Renal cortex interstitium (tissue), 15 donors: ENCODE data around the gene LHX4. TPM values are rescaled to one million over a fixed set of nuclear protein-coding genes. Genes with fewer than 3 reads are reported as not detected.

Source experiments
- DNase-seq, 11 donors: peaks; one replicate each; pipeline ENCODE4 v3.0.0-alpha.2; 2013; ENCODE audit warnings: low read depth in 9 of 11, low spot score in 4 of 11; ENCODE audit errors: extremely low read depth in 1 of 11
- long read RNA-seq, 16 experiments: transcript quantifications; one replicate each; lab custom pipeline, GENCODE V29; 2026
- polyA plus RNA-seq, 3 donors: library from polyadenylated mRNA; unstranded; fragments of 120-200 nt; gene quantifications; one replicate each; pipeline ENCODE4 v1.2.1, GENCODE V29; 2013; ENCODE audit not compliant: insufficient read length in 3 of 3

LHX4 gene
- polyA plus RNA-seq: 1 to 10 TPM; 2.1 to 4.6 (median 2.2) TPM
- long read RNA-seq, donor 1: 0 reads
- long read RNA-seq, donor 2: 0 reads
- long read RNA-seq, donor 3, partial matches to known transcripts: 75 of 75 reads
- long read RNA-seq, donor 3, other reads (novel, unspliced or antisense): 0 of 75 reads
- long read RNA-seq, donor 4: 0 reads
- long read RNA-seq, donor 5: 0 reads
- long read RNA-seq, donor 6, partial matches to known transcripts: 68 of 68 reads
- long read RNA-seq, donor 6, other reads (novel, unspliced or antisense): 0 of 68 reads
- long read RNA-seq, donor 7, partial matches to known transcripts: 85 of 85 reads
- long read RNA-seq, donor 7, other reads (novel, unspliced or antisense): 0 of 85 reads
- long read RNA-seq, donor 8, partial matches to known transcripts: 101 of 101 reads
- long read RNA-seq, donor 8, other reads (novel, unspliced or antisense): 0 of 101 reads
- long read RNA-seq, donor 9: 0 reads
- long read RNA-seq, donor 10, partial matches to known transcripts: 50 of 50 reads
- long read RNA-seq, donor 10, other reads (novel, unspliced or antisense): 0 of 50 reads
- long read RNA-seq, donor 11, partial matches to known transcripts: 64 of 64 reads
- long read RNA-seq, donor 11, other reads (novel, unspliced or antisense): 0 of 64 reads
- long read RNA-seq, donor 12: 0 reads
- long read RNA-seq, donor 13, partial matches to known transcripts: 125 of 165 reads
- long read RNA-seq, donor 13, other reads (novel, unspliced or antisense): 40 of 165 reads
- long read RNA-seq, donor 14, partial matches to known transcripts: 56 of 56 reads
- long read RNA-seq, donor 14, other reads (novel, unspliced or antisense): 0 of 56 reads
- long read RNA-seq, donor 15, partial matches to known transcripts: 18 of 18 reads
- long read RNA-seq, donor 15, other reads (novel, unspliced or antisense): 0 of 18 reads
- long read RNA-seq, donor 16, partial matches to known transcripts: 170 of 170 reads
- long read RNA-seq, donor 16, other reads (novel, unspliced or antisense): 0 of 170 reads

GRCh38 chr1:180229483-180230415 is at the start of gene LHX4:
Gene LHX4, plus strand, starts transcription at chr1:180230264. Its CDS starts 266 bp downstream, at chr1:180230530.
- DNase-seq: no peak

GRCh38 chr1:180181048-180181447 is 49.0 kb upstream of the LHX4 start:
- DNase-seq: no peak

- no peak for DNase-seq
Measured at GRCh38 chr1:180181996-180182642, 47.9 kb upstream of the LHX4 start.

- DNase-seq: no peak
Measured at GRCh38 chr1:180182643-180183311, 47.3 kb upstream of the LHX4 start.

DNA sequence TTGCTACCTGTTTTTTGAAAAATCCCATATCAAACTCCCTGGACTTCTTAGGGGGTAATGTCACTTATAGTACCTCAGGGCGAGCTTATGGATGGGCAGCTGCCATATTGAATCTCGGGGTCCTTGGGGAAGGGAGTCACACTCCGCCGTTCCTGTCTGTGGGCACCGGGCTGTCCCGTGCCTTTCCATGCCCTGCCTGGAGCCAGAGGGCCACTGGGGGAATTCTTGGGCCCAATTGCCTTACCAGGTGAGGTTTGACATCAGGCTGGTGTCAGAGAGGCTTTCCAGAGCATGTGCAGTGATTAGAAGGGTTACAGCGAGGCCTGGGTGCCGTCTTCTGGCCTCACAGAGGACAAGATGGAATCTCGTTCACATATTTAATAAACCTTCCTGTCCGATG is 46.6 kb upstream of the LHX4 start:
- DNase-seq: no peak

- no peak for DNase-seq
Measured at GRCh38 chr1:180184041-180184440, 46.0 kb upstream of the LHX4 start.

- DNase-seq: no peak
Measured at GRCh38 chr1:180185281-180185680, 44.8 kb upstream of the LHX4 start.

DNA sequence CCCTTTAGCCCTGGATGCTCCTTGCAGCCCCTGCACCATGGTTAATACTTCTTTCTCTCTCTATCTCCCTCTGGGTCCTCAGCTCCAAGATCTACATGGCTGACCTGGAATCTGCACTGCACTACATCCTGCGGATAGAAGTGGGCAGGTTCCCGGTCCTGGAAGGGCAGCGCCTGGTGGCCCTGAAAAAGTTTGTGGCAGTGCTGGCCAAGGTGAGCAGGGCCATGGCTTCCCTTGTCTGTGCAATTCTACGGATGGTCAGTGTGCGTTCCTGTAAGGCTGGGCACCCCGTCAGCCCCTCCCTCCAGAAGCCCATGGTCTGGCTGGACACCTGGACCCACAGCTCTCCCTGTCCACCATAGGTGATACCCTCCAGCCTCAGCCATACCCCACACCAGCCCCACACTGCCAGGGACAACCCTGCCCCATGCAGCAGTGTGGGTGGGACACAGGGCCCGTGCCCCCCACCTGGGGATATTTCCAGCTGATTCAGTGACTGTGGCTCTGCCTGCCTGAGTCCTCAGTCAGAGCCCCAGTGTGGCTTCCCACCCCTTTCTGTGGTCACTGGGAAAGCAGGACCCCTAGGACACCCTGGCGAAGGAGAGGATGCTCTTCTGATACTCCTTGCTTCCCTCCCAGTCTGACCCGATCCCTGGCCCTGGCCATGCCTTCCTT is 44.0 kb upstream of the LHX4 start:
- DNase-seq: no peak

- no peak for DNase-seq
Measured at GRCh38 chr1:180186831-180187230, 43.2 kb upstream of the LHX4 start.

GRCh38 chr1:180187626-180188025 is 42.4 kb upstream of the LHX4 start:
- no peak for DNase-seq

- peak in 10 of 11 donors; percentile 26 to 66 (median 48) for DNase-seq
Measured at GRCh38 chr1:180188091-180188506, 42.0 kb upstream of the LHX4 start.

- no peak for DNase-seq
Measured at GRCh38 chr1:180188684-180189175, 41.3 kb upstream of the LHX4 start.

GRCh38 chr1:180190091-180190490 is 40.0 kb upstream of the LHX4 start:
- DNase-seq: no peak

DNA sequence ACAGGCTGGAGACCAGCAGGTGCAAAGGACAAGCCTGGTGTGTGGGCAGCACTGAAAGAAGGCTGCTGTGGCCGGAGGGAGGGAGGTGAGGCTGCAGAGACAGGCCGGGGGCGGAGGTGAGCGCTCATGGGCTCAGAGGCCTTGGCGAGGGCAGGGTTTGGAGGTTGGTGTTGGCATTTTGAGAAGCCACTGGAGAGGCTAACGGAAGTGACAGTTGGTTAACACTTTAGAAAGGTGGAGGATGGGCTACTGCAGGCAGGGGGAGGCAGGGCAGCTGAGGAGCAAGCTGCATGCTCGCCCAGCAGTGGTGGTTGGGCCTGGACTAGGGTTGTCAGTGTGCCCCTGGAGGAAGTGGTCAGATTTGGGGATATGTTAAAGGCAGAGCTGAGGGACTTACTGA is 37.9 kb upstream of the LHX4 start:
- DNase-seq: no peak

DNA sequence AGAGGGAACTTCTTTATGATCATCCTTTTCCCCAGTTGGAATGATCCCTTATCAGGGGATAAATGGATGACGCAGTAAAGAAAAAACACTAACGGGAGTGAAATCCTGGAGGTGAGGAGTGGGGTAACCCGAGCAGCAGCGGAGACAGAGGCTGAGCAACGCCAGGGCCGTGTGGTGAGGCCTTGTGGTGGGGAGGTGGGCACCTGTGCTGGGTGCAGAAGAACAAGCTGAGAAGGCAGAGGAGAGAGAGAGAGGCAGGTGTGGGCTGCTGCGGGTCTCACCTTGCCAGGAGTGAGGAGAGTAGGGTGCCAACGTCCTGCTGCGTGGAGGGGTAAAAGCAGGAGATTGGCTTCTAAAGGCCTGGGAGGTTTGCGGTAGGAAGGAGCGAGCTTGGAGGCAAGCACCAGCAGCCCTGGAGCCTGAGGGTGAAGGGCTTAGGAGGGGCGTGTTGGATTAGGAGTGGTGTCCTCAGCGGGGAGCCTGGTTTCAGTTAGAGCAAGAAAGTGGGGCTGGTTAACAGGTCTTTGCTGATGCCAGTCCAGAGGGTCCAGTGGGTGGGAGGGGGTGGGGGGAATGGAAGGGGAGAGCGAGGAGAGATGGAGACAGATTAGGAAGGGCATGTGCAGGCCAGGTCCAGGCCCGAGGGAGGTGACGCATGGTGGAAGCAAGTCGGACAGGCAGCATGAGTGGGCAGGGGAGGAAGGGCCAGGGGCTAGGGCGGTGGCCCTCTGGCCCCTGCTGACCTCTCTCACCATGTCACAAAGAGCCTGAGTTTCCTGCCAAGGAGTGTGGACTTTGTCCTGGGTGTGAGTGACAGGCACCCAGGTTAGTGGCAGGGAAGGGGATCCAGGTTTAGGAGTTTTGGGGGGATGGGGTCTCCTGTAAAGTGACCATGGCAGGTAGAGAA is 36.7 kb upstream of the LHX4 start:
- no peak for DNase-seq

- no peak for DNase-seq
Measured at GRCh38 chr1:180194048-180194425, 36.0 kb upstream of the LHX4 start.
